Activated CD8-positive, alpha-beta memory T cell treated with anti-CD3 and anti-CD28 coated beads, Interleukin-2, amount 50 U/mL, for 1 hour (primary cell): ENCODE results near the gene EEF2KMT.
"Not testable (repeated sequence)": the region's sequence is repeated elsewhere in the genome, so short reads cannot be mapped to it uniquely, and the experiment has no call there.

Source experiments
- DNase-seq: peaks from one replicate; pipeline ENCODE4 v3.0.0-alpha.2; 2020; ENCODE audit errors: extremely low read depth

The EEF2KMT gene, protein sequence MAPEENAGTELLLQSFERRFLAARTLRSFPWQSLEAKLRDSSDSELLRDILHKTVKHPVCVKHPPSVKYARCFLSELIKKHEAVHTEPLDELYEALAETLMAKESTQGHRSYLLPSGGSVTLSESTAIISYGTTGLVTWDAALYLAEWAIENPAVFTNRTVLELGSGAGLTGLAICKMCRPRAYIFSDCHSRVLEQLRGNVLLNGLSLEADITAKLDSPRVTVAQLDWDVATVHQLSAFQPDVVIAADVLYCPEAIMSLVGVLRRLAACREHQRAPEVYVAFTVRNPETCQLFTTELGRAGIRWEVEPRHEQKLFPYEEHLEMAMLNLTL

DNA sequence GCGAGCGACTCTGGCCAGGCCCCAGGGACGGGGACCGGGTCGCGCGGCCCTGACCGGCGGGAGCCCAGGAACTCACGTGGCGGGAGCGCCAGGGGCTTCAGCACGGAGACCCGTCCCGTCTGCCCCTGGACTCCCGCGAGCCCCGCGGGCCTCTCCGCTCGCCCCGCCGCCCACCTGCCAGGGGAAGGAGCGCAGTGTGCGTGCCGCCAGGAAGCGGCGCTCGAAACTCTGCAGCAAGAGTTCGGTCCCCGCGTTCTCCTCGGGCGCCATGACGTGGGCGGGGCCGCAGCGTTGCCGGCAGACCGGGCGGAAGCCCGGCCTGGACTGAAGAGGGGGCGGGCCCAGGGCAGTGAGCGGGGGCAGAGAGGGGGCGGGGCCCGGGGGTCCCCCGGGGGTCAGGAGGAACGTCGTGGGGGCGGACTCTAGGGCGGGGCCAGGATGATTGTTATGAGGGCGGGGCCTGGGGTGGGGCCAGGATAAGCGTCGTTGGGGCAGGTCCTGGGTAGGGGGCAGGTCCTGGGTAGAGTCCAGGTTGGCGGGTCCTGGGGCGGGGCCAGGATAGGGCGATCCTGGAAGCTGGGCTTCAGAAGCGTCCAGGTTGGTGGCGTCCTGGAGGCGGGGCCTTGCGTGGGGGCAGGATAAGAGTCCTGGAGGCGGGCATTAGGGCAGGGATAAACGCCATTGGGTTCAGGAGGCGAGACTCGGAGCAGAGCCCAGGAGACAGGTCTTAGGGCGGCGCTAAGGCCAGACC is at the start of gene EEF2KMT:
Gene EEF2KMT, minus strand, starts transcription at position 326 of the 751 bp plus-strand sequence. Its CDS starts 56 bp downstream, at position 270.
- peak; percentile 85 for DNase-seq

DNA sequence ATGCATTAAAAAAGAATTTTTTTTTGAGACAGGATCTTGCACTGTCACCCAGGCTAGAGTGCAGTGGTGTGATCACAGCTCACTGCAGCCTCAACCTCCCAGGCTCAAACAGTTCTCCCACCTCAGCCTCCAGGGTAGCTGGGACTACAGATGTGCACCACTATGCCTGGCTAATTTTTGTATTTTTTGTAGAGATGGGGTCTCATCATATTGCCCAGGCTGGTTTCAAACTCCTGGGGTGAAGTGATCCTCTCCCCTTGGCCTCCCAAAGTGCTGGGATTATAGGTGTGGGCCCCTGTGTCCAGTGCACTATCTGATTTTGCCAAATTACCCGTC is 47.0 kb upstream of the EEF2KMT start:
- not testable (repeated sequence) for DNase-seq

DNA sequence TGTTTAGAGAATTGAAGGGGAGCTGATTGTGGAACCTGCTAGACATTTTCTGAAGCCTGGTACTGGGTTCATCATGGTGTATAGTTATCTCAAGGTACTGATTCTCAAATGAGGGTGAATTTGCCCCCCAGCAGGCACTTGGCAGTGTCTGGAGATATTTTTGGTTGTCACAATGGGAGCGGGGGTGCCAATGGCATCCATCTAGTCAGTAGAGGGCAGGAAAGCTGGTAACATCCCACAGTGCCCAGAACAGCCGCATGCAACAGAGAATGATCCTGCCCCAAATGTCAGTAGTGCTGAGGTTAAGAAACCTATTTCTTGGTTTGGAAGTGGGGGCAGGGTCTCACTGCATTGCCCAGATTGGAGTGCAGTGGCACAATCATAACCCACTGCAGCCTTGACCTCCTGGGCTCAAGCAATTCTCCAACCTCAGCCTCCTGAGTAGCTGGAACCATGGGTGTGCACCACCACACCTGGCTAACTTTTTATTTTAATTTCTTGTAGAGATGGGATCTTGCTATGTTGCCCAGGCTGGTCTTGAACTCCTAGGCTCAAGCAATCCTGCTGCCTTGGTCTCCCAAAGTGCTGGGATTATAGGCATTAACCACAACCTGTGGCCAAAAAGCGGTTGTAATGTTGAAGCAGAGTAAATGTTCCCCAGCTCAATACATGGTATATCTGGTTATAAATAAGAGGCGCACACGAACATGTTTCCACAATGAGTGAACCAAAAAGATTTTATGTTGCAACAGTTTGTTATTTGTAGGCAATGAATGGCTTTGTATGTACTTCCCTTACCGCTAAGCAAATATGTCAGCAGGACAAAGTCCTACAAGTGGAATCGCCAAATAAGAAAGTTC is 46.4 kb upstream of the EEF2KMT start:
- DNase-seq, result no peak

DNA sequence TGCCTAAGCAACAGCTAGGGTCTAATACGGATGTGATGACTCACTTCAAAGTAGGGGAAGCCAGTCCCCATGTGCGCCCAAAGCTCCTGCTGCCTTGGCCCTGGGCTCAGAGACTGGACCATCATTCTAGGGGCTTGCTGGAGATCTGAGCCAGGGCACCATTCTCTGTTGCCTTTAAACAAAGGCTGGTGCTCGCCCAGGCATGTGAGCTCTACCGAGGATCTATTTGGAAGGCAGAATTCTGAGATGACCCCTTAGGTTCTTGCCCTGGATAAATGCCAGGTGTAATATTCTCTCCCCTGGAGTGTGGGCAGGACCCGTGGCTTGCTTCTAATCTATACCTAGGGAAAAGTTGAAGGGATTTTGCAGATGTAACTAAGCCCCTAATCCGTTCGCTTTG is 42.6 kb upstream of the EEF2KMT start:
- DNase-seq, result not testable (repeated sequence)

DNA sequence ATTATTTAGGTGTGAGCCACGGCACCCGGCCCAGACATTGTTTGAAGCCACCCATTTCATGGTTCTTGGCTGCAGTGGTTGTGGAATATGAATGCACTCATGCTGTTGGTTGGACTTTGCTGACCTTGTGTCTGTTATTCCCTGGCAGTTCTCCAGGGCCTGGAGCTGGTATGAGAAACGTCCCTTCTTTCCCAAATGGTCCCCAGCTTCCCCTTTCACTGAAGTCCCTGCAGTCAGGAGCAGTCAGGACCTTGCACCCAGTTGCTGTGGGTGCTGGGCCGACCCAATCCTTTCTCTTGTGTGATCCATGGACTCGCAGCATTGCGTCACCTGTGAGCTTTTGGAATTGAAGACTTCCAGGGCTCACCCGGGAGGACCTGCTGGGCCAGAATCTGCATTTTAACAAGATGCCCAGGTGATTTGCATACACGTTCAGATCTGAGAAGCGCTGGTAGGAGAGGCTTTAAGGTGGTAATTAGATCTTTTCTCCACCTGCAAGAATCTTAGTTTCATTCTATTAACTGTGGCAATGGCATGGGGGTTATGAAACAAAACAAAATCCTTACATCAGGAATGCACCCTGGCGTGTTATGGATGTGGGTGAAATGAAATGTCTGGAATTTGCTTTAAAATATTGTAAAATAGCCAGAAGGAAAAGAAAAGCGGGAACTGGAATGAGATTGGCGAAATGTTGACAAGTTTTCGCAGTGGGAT is 37.3 kb upstream of the EEF2KMT start:
- not testable (repeated sequence) for DNase-seq

DNA sequence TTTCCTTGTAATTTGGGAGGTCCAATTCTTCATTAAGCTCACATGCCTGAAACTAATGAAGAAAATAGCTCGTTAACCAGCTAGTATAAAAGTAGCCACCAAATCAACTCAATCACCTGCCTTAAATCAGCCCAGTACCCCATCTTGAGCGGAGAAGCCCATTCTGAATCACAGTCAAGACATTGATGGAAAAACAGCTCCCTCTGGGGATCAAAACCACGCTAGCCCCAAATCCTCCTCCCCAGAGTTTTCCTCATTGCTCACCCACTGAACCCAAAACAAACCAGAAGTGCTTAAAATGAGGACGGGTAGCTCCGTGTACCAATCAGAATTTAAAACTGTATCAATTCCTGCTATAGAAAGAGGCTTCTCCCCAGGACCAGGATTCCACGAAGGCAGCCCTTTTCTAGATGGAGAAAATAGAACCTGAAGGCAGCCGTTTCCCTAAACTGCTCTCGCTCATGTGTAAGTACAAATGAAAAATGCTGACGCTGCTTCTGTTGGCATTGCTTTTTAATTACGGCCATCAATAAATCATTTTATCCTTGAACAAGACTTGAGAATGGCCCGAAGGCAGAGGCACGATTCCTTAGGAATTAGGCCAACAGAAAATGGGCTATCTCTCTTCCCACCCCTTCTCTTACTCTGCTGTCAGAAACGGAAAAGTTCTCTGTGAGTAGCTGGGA is 35.5 kb upstream of the EEF2KMT start:
- DNase-seq, result not testable (repeated sequence)

DNA sequence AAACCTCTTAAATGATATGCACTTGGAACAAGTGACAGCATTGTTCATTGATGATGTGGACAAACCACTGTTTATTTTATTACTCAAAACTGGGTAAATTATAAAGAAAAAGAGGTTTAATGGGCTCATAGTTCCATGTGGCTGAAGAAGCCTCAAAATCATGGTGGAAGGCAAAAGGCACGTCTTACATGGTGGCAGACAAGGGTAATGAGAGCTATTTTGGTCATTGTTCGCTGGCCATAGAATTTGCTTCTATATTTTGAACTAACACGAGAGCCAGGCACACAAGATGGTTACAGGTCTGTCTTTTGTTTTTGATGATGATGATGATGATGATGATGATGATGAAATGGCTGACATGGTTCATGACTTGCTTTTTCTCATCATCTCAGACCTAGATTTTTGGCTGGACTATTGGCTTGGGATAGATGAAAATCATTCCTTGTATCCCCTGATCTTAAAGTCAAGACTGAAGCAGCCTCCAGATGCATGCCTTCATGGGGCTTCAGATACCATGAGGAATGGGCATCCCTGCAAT is 33.9 kb upstream of the EEF2KMT start:
- not testable (repeated sequence) for DNase-seq

DNA sequence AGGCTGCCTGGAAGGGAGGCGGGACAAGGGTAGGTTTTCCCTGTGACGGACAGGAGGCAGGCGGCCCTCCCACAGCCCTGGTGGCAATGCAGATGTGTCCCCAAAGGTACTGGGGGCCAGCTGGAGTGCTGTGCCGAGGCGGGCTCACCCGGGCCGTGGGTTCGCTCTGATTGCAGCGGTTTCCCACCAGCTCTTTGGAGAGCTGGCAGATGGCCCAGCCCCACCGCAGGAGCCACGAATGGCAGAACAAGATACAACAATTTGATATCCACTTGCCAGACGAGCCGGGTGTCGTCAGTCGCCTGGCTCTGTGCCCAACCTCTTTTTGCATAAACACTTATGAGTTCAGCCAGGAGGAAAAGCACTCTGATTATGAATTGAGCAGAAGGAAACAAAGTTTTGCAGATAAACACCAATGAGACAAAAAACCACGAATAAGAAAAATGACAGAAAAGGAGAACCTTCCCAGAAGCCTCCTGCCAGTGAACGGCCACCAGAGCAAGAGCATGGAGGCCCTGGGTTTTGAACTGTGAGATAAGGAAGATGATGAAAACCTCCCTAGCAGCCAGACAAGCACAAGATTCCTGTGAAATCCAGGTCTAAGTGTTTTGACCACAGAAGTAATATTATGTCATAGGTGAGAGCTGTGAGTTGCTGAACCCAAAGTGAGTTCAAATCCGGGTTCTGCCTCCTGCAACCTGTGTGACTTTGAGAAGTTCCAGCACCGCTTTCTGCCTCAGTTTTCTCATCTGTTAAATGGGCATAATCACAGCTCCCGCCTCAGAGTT is 19.9 kb upstream of the EEF2KMT start:
- peak; percentile 43 for DNase-seq

DNA sequence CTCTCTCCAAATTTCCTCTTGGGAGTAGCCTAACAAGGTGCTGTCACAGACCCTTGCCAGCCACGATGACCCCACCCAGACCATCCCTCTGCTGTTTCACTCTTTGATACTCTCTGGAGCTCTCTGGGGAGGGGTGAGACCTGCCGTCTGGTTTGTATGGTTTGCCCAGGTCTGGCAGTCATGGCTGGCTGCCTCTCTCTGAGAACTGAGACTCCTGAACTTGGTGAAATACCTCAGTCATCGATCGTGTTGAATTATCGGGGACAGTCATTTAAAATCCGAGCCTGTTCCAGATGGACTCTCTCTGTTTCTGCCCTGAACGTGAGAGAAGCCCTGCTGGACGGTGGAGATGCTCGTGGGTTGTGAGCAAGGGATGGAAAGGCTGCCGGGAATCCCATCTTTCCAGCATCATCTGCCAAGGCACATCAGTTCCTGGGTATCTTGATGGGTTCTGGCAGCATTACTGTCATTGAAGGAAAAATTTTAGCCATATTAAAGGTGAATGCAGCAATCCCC is 19.2 kb upstream of the EEF2KMT start:
- not testable (repeated sequence) for DNase-seq

DNA sequence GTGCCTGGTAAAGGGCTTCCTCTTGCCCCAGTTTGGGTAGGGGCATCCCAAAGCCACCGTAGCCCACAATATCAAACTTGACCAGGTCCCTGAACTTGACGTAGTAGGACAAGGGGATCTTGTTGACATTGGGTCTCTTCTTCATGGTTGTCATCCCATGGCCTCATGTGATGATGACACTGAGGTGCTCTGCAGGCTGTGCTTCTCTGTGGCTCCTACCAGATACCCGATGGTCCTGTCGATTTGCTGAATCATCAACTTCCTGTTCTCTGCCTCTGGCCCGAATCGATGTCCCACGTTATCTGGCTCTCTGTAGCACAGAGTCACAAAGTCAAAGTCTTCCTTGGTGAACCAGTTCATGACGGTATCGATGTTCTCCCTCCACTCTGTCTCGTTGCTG is 13.3 kb upstream of the EEF2KMT start:
- not testable (repeated sequence) for DNase-seq

DNA sequence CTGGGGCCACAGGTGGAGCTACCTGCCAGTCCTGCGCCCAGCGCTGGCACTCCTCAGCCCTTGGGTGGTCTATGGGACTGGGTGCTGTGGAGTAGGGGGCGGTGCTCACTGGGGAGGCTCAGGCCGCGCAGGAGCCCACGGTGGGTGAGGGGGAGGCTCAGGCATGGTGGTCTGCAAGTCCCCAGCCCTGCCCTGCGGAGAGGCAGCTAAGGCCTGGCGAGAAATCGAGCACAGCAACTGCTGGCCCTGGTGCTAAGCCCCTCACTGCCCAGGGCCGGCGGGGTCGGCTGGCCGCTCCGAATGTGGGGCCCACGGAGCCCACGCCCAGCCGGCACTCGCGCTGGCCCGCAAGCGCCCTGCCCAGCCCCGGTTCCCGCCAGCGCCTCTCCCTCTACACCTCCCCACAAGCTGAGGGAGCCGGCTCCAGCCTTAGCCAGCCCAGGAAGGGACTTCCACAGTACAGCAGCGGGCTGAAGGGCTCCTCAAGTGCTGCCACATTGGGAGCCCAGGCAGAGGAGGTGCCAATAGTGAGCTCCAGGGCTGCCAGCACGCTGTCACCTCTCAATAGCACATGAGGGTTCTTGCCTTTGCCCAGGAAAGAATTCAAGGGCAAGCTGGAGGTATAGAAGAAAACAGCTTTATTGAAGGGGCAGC is 11.0 kb upstream of the EEF2KMT start:
- no peak for DNase-seq

DNA sequence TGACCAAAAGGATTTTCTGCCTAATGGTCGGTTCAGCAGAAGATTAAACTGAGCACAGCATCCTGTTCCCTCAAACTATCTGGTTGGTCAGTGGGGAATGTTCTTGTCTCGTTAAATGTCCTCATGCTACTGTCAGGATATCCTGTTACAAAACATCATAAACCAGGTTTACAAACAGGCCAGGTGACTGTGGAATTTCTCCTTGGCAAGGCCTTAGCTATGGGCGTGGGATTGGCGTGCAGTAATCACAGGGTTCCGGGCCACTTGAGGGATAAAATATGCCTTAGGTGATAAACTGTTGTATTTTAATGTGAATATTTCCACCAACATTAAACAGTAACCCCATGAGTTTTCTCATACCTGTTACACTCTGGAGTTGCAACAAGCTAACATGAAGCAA is 7.4 kb upstream of the EEF2KMT start:
- not testable (repeated sequence) for DNase-seq

DNA sequence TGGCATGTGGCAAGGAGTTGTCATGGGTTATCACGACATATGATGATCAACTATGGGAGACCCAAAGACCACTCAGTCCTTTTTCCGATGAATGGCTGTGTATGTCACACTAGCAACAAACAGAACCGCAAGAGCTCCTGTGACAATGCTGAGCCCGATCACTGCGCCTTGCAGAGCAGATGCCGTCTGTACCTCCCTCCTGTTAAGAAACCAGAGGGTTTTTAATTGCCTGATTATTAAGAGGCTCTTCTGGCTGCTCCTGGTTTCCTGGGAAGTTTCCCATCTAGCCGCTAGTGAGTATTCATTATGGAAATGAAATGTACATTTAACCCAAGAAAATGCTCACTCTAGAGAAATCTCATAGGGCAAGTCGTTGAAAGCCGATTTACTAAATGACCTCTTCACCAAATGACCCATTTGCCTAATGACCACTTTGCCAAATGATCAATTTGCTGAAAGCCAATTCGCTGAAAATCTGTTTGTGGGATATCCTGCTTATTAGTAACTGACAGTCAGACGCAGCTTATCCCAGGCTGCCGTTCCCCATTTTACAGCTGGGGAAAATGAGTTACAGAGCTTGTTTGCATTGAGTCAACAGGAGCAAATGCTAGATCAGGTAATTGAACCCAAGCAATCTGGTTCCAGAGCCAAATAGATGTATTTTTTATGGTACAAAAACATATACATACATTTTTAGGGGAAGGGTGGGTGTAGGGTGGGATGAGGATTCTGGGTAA is 5.9 kb upstream of the EEF2KMT start:
- not testable (repeated sequence) for DNase-seq

DNA sequence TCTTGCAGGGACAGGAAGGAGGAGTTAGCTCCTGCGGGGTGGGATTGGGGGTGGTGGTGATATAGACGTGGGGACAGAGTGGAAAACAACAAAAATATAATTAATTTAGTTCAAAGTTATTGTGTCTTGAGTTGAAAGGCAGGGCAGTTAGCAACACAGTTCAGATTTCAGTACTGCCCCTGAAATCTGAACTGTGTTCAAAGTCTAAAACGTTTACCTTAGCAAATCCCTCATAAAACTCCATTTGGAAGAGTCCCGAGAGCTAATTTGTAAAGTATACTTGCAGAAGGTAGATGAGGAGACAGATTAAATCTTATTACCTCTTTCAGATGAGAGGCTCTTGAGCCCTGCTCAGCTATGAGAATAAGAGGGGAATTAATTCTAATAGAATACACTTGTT is 1.6 kb upstream of the EEF2KMT start:
- DNase-seq, result not testable (repeated sequence)

DNA sequence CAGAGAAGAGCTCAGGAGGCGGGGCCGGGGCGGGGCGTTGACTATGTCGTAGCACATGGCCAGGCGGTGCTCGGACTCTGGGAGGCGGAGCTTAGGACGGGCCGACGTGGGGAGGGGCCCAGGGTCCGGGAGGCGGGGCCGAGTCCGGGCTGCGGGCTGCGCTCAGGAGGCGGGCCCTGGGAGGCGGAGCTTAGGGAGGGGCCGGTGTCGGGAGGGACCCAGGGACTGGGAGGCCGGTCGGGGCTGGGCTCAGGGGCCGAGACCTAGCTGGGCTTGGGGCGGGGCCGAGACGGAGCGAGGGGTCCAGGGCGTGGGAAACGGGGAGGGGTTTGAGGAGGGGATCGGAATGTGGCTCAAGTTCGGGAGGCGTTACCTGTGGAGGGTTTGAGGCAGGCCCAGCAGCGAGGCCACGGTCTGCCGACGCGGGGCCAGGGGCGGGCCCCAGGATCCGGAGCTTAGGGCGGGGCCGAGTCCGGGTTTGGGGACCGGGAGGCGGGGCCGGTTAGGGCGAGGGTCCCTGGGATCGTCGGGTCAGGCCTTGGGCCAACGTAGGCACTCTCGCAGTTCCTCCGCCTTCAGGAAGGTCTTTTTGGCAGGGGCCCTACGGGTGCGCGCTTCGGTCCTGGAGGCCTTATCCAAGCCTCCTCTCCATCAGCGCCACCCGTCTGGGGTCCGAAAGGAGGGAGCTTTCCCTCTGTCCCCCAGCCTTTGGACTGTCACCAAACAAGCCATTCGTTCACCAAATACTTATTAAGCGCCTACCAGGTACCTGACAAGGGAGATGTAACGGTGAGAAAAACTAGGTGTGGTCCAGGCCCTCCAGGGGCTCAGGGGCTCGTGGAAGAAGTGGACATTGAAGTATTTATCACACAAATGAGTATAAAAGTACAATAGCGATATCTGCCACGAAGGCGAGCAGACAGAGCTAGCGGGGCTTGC is 895 bp upstream of the EEF2KMT start:
- DNase-seq, result not testable (repeated sequence)

DNA sequence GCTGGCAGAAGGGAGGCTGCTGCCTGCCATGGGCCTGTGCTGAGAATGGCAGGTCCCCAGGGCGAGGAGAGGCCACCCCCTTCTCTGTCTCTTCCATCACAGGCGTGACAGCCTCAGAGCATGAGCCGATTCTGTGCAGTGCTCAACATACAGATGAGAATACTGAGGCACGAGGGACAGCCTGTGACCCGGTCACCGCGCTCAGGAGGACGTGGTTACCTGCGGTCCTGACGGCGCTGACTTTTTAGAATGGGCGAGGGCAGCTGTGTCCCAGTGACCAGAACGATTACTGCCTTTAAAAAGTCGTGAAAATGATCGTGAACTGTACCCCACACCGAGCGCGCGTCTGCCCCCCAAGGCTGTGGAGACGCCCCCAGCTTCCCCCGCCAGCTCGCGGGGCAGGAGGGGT is 530 bp downstream of the EEF2KMT start:
- not testable (repeated sequence) for DNase-seq

DNA sequence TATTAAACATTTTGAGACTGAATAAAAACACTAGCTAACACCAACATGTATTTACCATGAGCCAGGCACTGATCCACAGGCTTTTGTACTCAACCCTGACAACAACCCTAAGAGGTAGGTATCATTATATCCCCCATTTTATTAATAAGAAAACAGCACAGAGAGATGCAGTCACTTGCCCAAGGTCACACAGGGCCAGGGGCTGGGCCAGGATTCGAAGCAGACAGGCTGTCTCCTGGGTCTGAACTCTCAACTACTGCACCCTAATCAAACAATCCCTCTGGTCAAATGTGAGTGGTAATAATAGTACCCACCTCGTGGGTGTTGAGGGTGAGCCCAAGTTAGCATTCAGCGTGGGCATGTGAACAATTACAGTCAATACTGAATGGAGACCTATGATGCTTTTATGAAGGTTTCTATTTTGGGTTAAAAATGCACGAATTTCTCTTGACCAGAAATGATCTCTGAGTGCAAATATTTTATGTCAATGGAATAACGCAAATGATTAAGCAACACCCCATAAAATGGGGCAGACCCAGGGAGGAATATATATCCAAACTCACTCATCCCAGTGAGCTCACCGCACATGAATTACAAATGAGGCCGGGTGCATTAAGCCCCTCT is 1.0 kb downstream of the EEF2KMT start:
- DNase-seq, result not testable (repeated sequence)
